T-helper 1 cell treated with Interleukin-12 subunit alpha and Interleukin-12 subunit beta and Interleukin-4 antibody, amounts not matched to agents 30 μg/mL and 1 μg/mL, for 36 hours (primary cell): Measurements from ENCODE around the gene GFI1B.
"Not testable (repeated sequence)": the region's sequence is repeated elsewhere in the genome, so short reads cannot be mapped to it uniquely, and the experiment has no call there.

Experiments
- H3K27ac Mint-ChIP-seq: one replicate; pipeline ENCODE4 v1.8.0; 2021; ENCODE audit warnings: mild to moderate bottlenecking, mixed read lengths
- H3K27me3 Mint-ChIP-seq: one replicate; pipeline ENCODE4 v1.8.0; 2021; ENCODE audit warnings: low read depth, mixed read lengths
- H3K36me3 Mint-ChIP-seq: one replicate; pipeline ENCODE4 v1.8.0; 2021; ENCODE audit warnings: low read depth, mixed read lengths
- H3K4me1 Mint-ChIP-seq: one replicate; pipeline ENCODE4 v1.8.0; 2021; ENCODE audit warnings: low read depth, mixed read lengths
- H3K4me3 Mint-ChIP-seq: one replicate; pipeline ENCODE4 v1.8.0; 2021; ENCODE audit warnings: mild to moderate bottlenecking, moderate library complexity, mixed read lengths
- H3K9me3 Mint-ChIP-seq: one replicate; pipeline ENCODE4 v1.8.0; 2021; ENCODE audit warnings: mixed read lengths

GFI1B gene

DNA sequence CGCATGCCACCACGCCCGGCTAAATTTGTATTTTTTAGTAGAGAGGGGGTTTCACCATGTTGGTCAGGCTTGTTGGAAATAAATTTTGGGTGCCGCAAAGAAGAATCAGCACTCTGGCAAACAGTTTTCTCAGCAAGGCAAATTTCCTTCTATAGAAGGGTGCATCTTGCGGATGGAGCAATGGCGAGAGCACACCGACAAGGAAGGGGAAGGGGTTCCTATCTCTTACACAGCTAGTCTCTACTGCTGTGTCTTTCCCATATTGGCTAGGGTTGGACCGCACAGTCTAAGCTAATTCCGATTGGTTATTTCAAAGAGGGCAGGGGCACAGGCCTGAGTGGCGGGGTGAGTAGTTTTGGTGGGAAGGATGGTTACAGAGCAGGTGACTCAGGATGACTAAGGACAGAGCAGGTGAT, 53.0 kb downstream of the GFI1B start:
- Mint-ChIP-seq H3K27me3 (no peaks in the 10 kb centered on the region), H3K4me1 (peaks cover 32% of the 10 kb centered on the region), H3K36me3 (peaks cover 4% of the 10 kb centered on the region), H3K27ac (peak overlapping the region; percentile 43), H3K9me3 (no peaks in the 10 kb centered on the region), H3K4me3 (peak overlapping the region; percentile 95)

DNA sequence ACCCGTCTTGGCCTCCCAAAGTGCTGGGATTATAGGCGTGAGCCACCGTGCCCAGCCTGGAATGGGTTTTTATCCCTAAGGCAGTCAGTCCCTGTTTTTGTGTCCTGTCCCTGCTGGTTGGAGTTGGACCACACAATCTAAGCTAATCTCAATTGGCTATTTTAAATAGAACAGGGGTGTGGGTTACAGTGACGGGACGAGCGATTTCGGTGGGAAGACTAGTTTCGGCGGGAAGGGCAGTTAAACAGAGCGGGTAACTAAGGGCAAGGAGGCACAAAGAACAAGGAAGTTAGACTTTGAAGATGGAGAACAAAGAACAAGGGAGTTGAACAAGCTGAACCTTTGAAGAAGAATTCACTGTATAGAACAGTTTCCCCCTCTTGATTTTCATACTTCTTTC, 53.7 kb downstream of the GFI1B start:
- H3K4me3 Mint-ChIP-seq = peak overlapping the region; percentile 95
- H3K36me3 Mint-ChIP-seq = peaks cover 4% of the 10 kb centered on the region
- peaks cover 34% of the 10 kb centered on the region for H3K4me1 Mint-ChIP-seq
- H3K9me3 Mint-ChIP-seq = no peaks in the 10 kb centered on the region
- H3K27me3 Mint-ChIP-seq = no peaks in the 10 kb centered on the region
- peak overlapping the region; percentile 9 for H3K27ac Mint-ChIP-seq

DNA sequence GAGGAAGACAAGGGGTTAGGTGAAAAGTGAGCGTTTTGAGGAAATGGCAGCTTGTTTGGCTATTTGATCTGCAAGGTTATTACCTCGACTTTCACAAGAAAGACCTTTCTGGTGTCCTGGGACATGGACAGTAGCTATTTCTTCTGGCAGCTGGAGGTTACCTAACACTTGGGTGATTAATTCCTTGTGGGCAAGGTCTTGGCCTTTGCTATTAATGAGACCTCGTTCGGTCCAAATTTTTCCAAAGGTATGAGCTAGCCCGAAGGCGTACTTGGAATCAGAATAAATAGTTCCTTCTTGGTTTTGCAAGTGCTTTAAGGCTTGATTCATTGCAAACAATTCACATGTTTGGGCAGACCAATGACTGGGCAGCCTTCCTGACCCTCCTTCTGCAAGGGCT, 57.2 kb downstream of the GFI1B start:
- H3K27ac Mint-ChIP-seq = no peak overlapping the region
- H3K4me3 Mint-ChIP-seq = no peak overlapping the region
- no peaks in the 10 kb centered on the region for H3K9me3 Mint-ChIP-seq
- no peaks in the 10 kb centered on the region for H3K27me3 Mint-ChIP-seq
- peaks cover 3% of the 10 kb centered on the region for H3K36me3 Mint-ChIP-seq
- peaks cover 35% of the 10 kb centered on the region for H3K4me1 Mint-ChIP-seq

DNA sequence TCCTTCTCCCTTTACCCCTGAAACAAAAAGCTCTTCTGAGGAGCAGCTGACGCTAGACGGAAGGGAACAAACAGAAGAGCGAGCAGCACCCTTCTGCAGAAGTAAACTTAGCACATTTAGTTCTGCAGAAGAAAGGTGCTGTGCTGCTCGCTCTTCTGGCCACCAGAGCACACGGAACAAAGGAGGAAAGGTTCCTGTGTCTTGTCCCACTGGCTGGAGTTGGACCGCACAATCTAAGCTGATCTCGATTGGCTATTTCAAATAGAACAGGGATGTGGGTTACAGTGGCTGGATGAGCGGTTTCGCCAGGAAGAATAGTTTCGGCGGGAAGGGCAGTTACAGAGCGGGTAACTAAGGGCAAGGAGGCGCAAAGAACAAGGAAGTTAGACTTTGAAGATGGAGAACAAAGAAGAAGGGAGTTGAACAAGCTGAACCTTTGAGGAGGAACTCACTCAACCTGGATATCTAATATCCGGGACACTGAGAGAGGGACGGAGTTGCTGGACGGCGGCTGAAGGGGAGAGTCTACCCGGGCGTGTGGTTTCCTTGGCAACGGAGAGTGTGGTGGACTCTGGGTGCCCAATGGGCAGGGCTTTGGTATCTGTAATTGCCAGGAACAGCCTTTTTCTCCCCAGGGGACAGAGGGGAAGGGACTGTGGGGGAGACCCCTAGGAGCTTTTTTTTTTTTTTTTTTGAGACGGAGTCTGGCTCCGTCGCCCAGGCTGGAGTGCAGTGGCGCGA, 59.5 kb downstream of the GFI1B start:
- H3K4me3 Mint-ChIP-seq = no peak overlapping the region
- H3K27ac Mint-ChIP-seq = no peak overlapping the region
- H3K36me3 Mint-ChIP-seq = peaks cover 4% of the 10 kb centered on the region
- no peaks in the 10 kb centered on the region for H3K27me3 Mint-ChIP-seq
- H3K4me1 Mint-ChIP-seq = peaks cover 20% of the 10 kb centered on the region
- no peaks in the 10 kb centered on the region for H3K9me3 Mint-ChIP-seq

DNA sequence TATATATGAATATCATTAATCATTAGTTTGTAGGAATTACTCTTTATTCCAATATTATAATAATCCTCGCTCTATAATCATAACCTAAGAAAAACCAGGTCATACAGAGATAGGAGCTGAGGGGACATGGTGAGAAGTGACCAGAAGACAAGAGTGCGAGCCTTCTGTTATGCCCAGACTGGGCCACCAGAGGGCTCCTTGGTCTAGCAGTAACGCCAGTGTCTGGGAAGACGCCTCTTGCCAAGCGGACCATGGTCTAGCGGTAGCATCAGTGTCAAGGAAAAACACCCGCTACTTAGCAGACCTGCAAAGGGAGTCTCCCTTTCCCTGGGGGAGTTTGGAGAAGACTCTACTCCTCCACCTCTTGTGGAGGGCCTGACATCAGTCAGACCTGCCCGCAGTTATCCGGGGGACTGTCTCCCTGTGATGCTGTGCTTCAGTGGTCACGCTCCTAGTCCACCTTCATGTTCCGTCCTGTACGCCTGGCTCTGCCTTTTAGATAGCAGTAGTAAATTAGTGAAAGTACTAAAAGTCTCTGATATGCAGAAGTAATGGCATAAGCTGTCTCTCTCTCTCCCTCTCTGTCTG, 62.5 kb downstream of the GFI1B start:
- Mint-ChIP-seq H3K27ac (peak overlapping the region; percentile 15), H3K4me1 (peaks cover 12% of the 10 kb centered on the region), H3K36me3 (peaks cover 12% of the 10 kb centered on the region)
- H3K4me3 Mint-ChIP-seq, H3K9me3 Mint-ChIP-seq, H3K27me3 Mint-ChIP-seq: not testable (repeated sequence)
